Hepatocyte (in vitro differentiated cells): ENCODE measurements around the gene PDE11A. TPM values are rescaled to one million over a fixed set of nuclear protein-coding genes. Genes with fewer than 3 reads are reported as not detected.
A peak's percentile ranks its signal among the peaks of the same experiment; 100 is the strongest.

Experiments used
- DNase-seq: peaks from one replicate; pipeline ENCODE4 v3.0.0-alpha.2; 2016; ENCODE audit warnings: low spot score
- H2AFZ ChIP-seq: fragments of 200-600 bp; sonication (generic); 2 replicates; pipeline ENCODE4 v1.6.0; 2016; ENCODE audit warnings: antibody characterized with exemption, mild to moderate bottlenecking
- H3K27ac ChIP-seq: fragments of 200-600 bp; sonication (generic); 2 replicates; pipeline ENCODE4 v1.5.1; 2016; ENCODE audit warnings: mild to moderate bottlenecking
- H3K27me3 ChIP-seq: fragments of 200-600 bp; sonication (generic); 2 replicates; pipeline ENCODE4 v1.6.1; 2016
- H3K36me3 ChIP-seq: fragments of 200-600 bp; sonication (generic); replicated peaks from 2 replicates; pipeline ENCODE4 v1.5.1; 2016; ENCODE audit warnings: low read depth; ENCODE audit not compliant: insufficient read depth
- H3K4me1 ChIP-seq: fragments of 200-600 bp; sonication (generic); 2 replicates; pipeline ENCODE4 v1.5.1; 2016; ENCODE audit warnings: mild to moderate bottlenecking, moderate library complexity; ENCODE audit not compliant: insufficient read depth
- H3K4me2 ChIP-seq: fragments of 200-600 bp; sonication (generic); 2 replicates; pipeline ENCODE4 v1.6.0; 2016
- H3K4me3 ChIP-seq: fragments of 200-600 bp; sonication (generic); 2 replicates; pipeline ENCODE4 v1.5.1; 2016; ENCODE audit warnings: mild to moderate bottlenecking
- H3K79me2 ChIP-seq: fragments of 200-600 bp; sonication (generic); 2 replicates; pipeline ENCODE4 v1.6.0; 2017; ENCODE audit warnings: mild to moderate bottlenecking
- H3K9me2 ChIP-seq: fragments of 200-600 bp; sonication (generic); replicated peaks from 2 replicates; pipeline ENCODE4 v1.6.0; 2017; ENCODE audit warnings: mild to moderate bottlenecking; ENCODE audit not compliant: insufficient read depth
- H3K9me3 ChIP-seq: fragments of 200-600 bp; sonication (generic); 2 replicates; pipeline ENCODE4 v1.5.1; 2016; ENCODE audit warnings: low read depth, mild to moderate bottlenecking
- H4K20me1 ChIP-seq: fragments of 200-600 bp; sonication (generic); 2 replicates; pipeline ENCODE4 v1.6.0; 2016; ENCODE audit warnings: mild to moderate bottlenecking; ENCODE audit not compliant: insufficient read depth, poor library complexity, severe bottlenecking
- EZH2 ChIP-seq: fragments of 200-600 bp; sonication (generic); IDR thresholded peaks from 2 replicates; pipeline ENCODE4 v1.6.1; 2016; ENCODE audit warnings: antibody characterized with exemption, mild to moderate bottlenecking, borderline replicate concordance
- EZH2phosphoT487 ChIP-seq: fragments of 200-600 bp; sonication (generic); IDR thresholded peaks from one replicate; pipeline ENCODE4 v1.6.1; 2018; ENCODE audit warnings: antibody characterized with exemption, mild to moderate bottlenecking, low read depth, moderate library complexity; ENCODE audit not compliant: unreplicated experiment, severe bottlenecking
- WGBS: methylation state at CpG from one replicate; pipeline ENCODE4 v1.1.6; 2016; ENCODE audit warnings: low lambda C conversion rate; ENCODE audit errors: missing lambda C conversion rate; 5-methylcytosine and 5-hydroxymethylcytosine counted together
- polyA plus RNA-seq: library from polyadenylated mRNA; unstranded; fragments of >200 nt; fragmentation: Nextera tagmentation; extraction: Ambion mirVana; gene quantifications from 2 replicates; pipeline ENCODE4 v1.2.1, GENCODE V29; 2016
- total RNA-seq: library from RNA; depleted of rRNA; stranded (reverse); fragments of >200 nt; gene quantifications from 2 replicates; pipeline ENCODE4 v1.2.3, GENCODE V29; 2014
- TF ChIP-seq, protein P1 (sequence below): fragments of 200-600 bp; sonication (generic); IDR thresholded peaks from 2 replicates; pipeline ENCODE4 v1.5.1; 2016; ENCODE audit warnings: antibody characterized with exemption, mild to moderate bottlenecking; ENCODE audit not compliant: poor library complexity

Gene PDE11A
- total and polyA plus RNA-seq, 2 experiments from 2014 or later: 0.71 to 1.9 TPM

DNA sequence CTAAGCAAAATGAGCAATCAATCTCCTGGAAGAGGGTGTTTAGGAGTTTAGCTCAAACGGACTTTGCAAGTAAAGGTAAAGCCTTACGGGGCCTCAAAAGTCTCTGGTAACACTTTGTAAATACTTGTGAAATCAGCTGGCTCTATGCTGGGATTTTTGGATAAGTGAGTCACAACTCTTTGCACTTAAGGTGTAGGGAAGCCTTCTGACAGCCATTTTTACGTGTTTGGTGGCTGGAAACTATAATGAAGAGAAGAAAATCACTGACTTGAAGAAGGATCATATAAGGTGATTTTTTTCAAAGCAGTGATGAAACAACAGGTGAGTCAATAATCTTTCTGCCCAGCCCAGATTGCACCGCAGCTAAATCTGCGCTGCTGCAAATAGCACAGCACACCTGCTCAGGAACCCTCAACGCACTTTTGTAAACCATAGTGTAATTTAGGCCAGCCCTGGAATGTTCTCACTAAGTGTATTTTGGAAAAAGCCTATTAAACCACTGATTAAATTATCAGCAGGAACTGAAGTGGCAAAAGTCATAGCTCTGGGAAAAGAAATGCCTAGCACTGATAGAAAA, 461.2 kb downstream of the PDE11A start:
- no peaks in the 10 kb centered on the region for H3K27me3 ChIP-seq
- H3K9me2 ChIP-seq: no peaks in the 10 kb centered on the region
- H3K9me3 ChIP-seq: no peaks in the 10 kb centered on the region
- H3K27ac ChIP-seq: peak overlapping the region; percentile 29
- no peaks in the 10 kb centered on the region for H3K36me3 ChIP-seq
- TF ChIP-seq, protein P1, sequence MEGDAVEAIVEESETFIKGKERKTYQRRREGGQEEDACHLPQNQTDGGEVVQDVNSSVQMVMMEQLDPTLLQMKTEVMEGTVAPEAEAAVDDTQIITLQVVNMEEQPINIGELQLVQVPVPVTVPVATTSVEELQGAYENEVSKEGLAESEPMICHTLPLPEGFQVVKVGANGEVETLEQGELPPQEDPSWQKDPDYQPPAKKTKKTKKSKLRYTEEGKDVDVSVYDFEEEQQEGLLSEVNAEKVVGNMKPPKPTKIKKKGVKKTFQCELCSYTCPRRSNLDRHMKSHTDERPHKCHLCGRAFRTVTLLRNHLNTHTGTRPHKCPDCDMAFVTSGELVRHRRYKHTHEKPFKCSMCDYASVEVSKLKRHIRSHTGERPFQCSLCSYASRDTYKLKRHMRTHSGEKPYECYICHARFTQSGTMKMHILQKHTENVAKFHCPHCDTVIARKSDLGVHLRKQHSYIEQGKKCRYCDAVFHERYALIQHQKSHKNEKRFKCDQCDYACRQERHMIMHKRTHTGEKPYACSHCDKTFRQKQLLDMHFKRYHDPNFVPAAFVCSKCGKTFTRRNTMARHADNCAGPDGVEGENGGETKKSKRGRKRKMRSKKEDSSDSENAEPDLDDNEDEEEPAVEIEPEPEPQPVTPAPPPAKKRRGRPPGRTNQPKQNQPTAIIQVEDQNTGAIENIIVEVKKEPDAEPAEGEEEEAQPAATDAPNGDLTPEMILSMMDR: no peak
- no peak for TF ChIP-seq EZH2phosphoT487
- TF ChIP-seq EZH2: no peak
- H2AFZ ChIP-seq: no peak overlapping the region
- 44% methylated on average over 6 of the region's 6 CpGs for WGBS
- no peaks in the 10 kb centered on the region for H4K20me1 ChIP-seq
- H3K4me1 ChIP-seq: no peaks in the 10 kb centered on the region
- no peaks in the 10 kb centered on the region for H3K79me2 ChIP-seq
- peak overlapping the region; percentile 42 for H3K4me2 ChIP-seq
- DNase-seq: no peak
- no peak overlapping the region for H3K4me3 ChIP-seq

DNA sequence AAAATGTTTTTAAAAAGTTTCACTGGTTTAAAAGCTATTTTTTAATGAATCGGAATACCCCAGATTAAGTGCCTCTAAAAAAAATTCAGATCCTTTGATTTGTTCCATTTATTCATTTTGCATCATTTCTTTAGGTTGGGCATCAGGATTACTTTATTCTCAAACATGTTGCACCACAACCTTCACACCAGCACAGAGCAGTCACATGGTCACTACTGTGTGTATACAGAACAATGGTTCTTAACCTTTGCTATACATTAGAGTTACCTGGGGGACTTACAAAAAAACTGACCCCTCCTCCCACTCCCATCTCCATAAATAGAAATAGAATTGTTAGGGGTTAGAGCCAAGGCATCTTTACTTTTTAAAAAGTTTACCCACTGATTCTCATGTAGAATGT, 461.8 kb downstream of the PDE11A start:
- no peaks in the 10 kb centered on the region for H3K9me2 ChIP-seq
- TF ChIP-seq EZH2: no peak
- no peak for TF ChIP-seq EZH2phosphoT487
- TF ChIP-seq, protein P1: no peak
- H3K27me3 ChIP-seq: no peaks in the 10 kb centered on the region
- no peaks in the 10 kb centered on the region for H3K9me3 ChIP-seq
- no peaks in the 10 kb centered on the region for H3K79me2 ChIP-seq
- H3K36me3 ChIP-seq: no peaks in the 10 kb centered on the region
- peak overlapping the region; percentile 29 for H3K27ac ChIP-seq
- 100% methylated on average over 1 of the region's 1 CpG for WGBS
- H3K4me1 ChIP-seq: no peaks in the 10 kb centered on the region
- H2AFZ ChIP-seq: no peak overlapping the region
- H3K4me2 ChIP-seq: peak overlapping the region; percentile 42
- no peaks in the 10 kb centered on the region for H4K20me1 ChIP-seq
- no peak overlapping the region for H3K4me3 ChIP-seq
- no peak for DNase-seq

- Histone ChIP-seq H3K27me3 (no peaks in the 10 kb centered on the region), H3K4me2 (no peak overlapping the region)
Observed at GRCh38 chr2:177606636-177607035, 465.9 kb downstream of the PDE11A start.

More at GRCh38 chr2:177606636-177607035, 465.9 kb downstream of the PDE11A start:
- no peak for TF ChIP-seq EZH2
- TF ChIP-seq, protein P1: no peak
- TF ChIP-seq EZH2phosphoT487: no peak
- WGBS: 44% methylated on average over 7 of the region's 7 CpGs
- Histone ChIP-seq H3K9me3 (no peaks in the 10 kb centered on the region), H3K27ac (no peak overlapping the region), H4K20me1 (no peaks in the 10 kb centered on the region), H3K4me1 (peaks cover 20% of the 10 kb centered on the region), H3K79me2 (no peaks in the 10 kb centered on the region), H3K36me3 (no peaks in the 10 kb centered on the region), H2AFZ (peak overlapping the region; percentile 20), H3K4me3 (no peak overlapping the region), H3K9me2 (no peaks in the 10 kb centered on the region)
- no peak for DNase-seq
